OCI-LY1 (cell line): ENCODE results near the gene NLE1.

Source experiments
- EZH2 ChIP-seq: fragments of 200-600 bp; sonication (generic), shearing (Covaris generic); IDR thresholded peaks from 2 replicates; pipeline ENCODE4 v1.8.0; 2017; ENCODE audit warnings: borderline replicate concordance, mixed run types, mild to moderate bottlenecking, antibody characterized with exemption, low read length, moderate library complexity, mixed read lengths
- TF ChIP-seq, protein P1 (sequence below): fragments of 200-600 bp; sonication (generic), shearing (Covaris generic); IDR thresholded peaks from 2 replicates; pipeline ENCODE4 v1.5.1; 2017; ENCODE audit warnings: mild to moderate bottlenecking, antibody characterized with exemption, low read length, moderate library complexity, mixed read lengths

DNA sequence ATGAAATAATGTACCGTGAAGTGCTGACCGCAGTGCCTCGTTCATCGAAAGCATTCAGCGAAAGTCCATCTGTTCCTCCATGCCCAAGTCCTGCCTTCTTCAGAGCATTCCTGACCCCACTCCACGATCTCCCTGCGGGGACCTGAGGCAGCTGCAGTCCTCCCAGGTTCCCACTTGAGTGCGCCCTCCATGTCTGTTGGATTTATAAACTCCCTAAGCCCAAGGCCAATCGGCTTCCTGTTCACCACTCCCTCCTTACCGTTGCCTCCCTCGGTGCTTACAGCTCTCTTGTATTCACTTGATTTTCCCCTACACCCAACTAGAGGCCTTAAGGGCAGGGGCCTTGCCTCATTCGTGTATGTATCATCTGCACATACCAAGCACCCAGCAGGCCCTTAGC lies 25.3 kb downstream of the NLE1 start:
- TF ChIP-seq, protein P1, sequence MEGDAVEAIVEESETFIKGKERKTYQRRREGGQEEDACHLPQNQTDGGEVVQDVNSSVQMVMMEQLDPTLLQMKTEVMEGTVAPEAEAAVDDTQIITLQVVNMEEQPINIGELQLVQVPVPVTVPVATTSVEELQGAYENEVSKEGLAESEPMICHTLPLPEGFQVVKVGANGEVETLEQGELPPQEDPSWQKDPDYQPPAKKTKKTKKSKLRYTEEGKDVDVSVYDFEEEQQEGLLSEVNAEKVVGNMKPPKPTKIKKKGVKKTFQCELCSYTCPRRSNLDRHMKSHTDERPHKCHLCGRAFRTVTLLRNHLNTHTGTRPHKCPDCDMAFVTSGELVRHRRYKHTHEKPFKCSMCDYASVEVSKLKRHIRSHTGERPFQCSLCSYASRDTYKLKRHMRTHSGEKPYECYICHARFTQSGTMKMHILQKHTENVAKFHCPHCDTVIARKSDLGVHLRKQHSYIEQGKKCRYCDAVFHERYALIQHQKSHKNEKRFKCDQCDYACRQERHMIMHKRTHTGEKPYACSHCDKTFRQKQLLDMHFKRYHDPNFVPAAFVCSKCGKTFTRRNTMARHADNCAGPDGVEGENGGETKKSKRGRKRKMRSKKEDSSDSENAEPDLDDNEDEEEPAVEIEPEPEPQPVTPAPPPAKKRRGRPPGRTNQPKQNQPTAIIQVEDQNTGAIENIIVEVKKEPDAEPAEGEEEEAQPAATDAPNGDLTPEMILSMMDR, result no peak
- no peak for TF ChIP-seq EZH2
